OCI-LY7 (cell line): ENCODE results near the gene IL1RN. TPM values are rescaled to one million over a fixed set of nuclear protein-coding genes. Genes with fewer than 3 reads are reported as not detected.

Source experiments
- BruUV-seq: library from RNA; stranded (reverse); fragments of 400-500 nt; replicated peaks from 2 replicates; lab custom pipeline; 2021; lab: Mats Ljungman, UMichigan
- CTCF ChIA-PET: fragments of 300-600 bp; sonication (Branson Sonifier 250); formaldehyde crosslinking; loops from one replicate; lab custom pipeline; 2022; ENCODE audit warnings: antibody characterized with exemption; ENCODE audit not compliant: unreplicated experiment; lab: Charles Lee
- POLR2A ChIA-PET: fragments of 300-600 bp; sonication (Branson Sonifier 250); formaldehyde crosslinking; loops from one replicate; lab custom pipeline; 2022; ENCODE audit warnings: antibody characterized with exemption; lab: Charles Lee
- DNase-seq: peaks from one replicate; pipeline ENCODE4 v3.0.0-alpha.2; 2015; ENCODE audit warnings: low spot score
- H2AFZ ChIP-seq: fragments of 200-600 bp; sonication (generic), shearing (Covaris generic); 2 replicates; pipeline ENCODE4 v1.6.1; 2014; ENCODE audit warnings: mild to moderate bottlenecking, antibody characterized with exemption, low read length, moderate library complexity
- H3K27ac ChIP-seq: fragments of 200-600 bp; sonication (generic); 2 replicates; pipeline ENCODE4 v1.5.1; 2014; ENCODE audit warnings: mixed run types, low read depth, mild to moderate bottlenecking, moderate library complexity, low read length, inconsistent platforms; ENCODE audit not compliant: poor library complexity, severe bottlenecking
- H3K36me3 ChIP-seq: fragments of 200-600 bp; sonication (generic); 2 replicates; pipeline ENCODE4 v1.6.1; 2014; ENCODE audit warnings: mild to moderate bottlenecking, antibody characterized with exemption, low read length, moderate library complexity, mixed read lengths; ENCODE audit not compliant: insufficient read depth
- H3K4me1 ChIP-seq: fragments of 200-600 bp; sonication (generic); 2 replicates; pipeline ENCODE4 v1.5.1; 2014; ENCODE audit warnings: mild to moderate bottlenecking, low read length; ENCODE audit not compliant: insufficient read depth, poor library complexity, severe bottlenecking
- H3K4me2 ChIP-seq: fragments of 200-600 bp; sonication (generic); 2 replicates; pipeline ENCODE4 v1.6.1; 2014; ENCODE audit warnings: mild to moderate bottlenecking, low read length
- H3K4me3 ChIP-seq: fragments of 200-600 bp; sonication (generic); 2 replicates; pipeline ENCODE4 v1.5.1; 2014; ENCODE audit warnings: mild to moderate bottlenecking, low read depth, low read length; ENCODE audit not compliant: poor library complexity, severe bottlenecking
- H3K79me2 ChIP-seq: fragments of 200-600 bp; sonication (generic); 2 replicates; pipeline ENCODE4 v1.6.1; 2016; ENCODE audit warnings: low read depth, mild to moderate bottlenecking, low read length, moderate library complexity, mixed read lengths; ENCODE audit not compliant: insufficient read depth
- H3K9me2 ChIP-seq: fragments of 200-600 bp; sonication (generic); 2 replicates; pipeline ENCODE4 v1.6.1; 2016; ENCODE audit warnings: mild to moderate bottlenecking, low read length, mixed read lengths; ENCODE audit not compliant: insufficient read depth
- H3K9me3 ChIP-seq: fragments of 200-600 bp; sonication (generic); 2 replicates; pipeline ENCODE4 v1.6.1; 2014; ENCODE audit warnings: mild to moderate bottlenecking, mixed run types, low read length, mixed read lengths
- H4K20me1 ChIP-seq: fragments of 200-600 bp; sonication (generic); 2 replicates; pipeline ENCODE4 v1.6.1; 2014; ENCODE audit warnings: mild to moderate bottlenecking, antibody characterized with exemption, low read length, moderate library complexity, mixed read lengths; ENCODE audit not compliant: insufficient read depth
- CTCF ChIP-seq: fragments of 200-600 bp; sonication (generic); conservative IDR thresholded peaks from 2 replicates; pipeline ENCODE4 v1.5.1; 2014; ENCODE audit warnings: mild to moderate bottlenecking, antibody characterized with exemption, low read length, moderate library complexity, mixed read lengths
- EZH2phosphoT487 ChIP-seq: fragments of 200-600 bp; sonication (generic); IDR thresholded peaks from 2 replicates; pipeline ENCODE4 v1.6.1; 2018; ENCODE audit warnings: low read depth, borderline replicate concordance, mild to moderate bottlenecking, mixed run types, antibody characterized with exemption, low read length, moderate library complexity, mixed read lengths
- intact Hi-C: fragments of 100-400 bp; cut with micrococcal nuclease; formaldehyde crosslinking; loops from one replicate; pipeline ENCODE4 v1.10.0; 2022; ENCODE audit not compliant: unreplicated experiment
- total RNA-seq, 2 experiments: library from RNA; depleted of rRNA in 1 of 2; stranded (reverse); fragments of >200 nt in 1 of 2; shearing (Covaris generic) in 1 of 2; gene quantifications; 2 replicates each; pipeline ENCODE4 v1.2.3, GENCODE V29; 2014 to 2022

Gene IL1RN
- total RNA-seq, 2 experiments from 2014 or later: not detected

- H3K4me3 ChIP-seq: no peak overlapping the region
- CTCF ChIA-PET: no interaction called here
- H3K9me2 ChIP-seq: no peaks in the 10 kb centered on the region
- H4K20me1 ChIP-seq: no peaks in the 10 kb centered on the region
- no peaks in the 10 kb centered on the region for H3K79me2 ChIP-seq
- intact Hi-C loops: no loop called here
- H3K27ac ChIP-seq: no peak overlapping the region
- no peak for TF ChIP-seq CTCF
- TF ChIP-seq EZH2phosphoT487: no peak
- no peaks in the 10 kb centered on the region for H3K36me3 ChIP-seq
- DNase-seq: no peak
- H2AFZ ChIP-seq: peak overlapping the region; percentile 63
- BruUV-seq: no TSS peak
- peaks cover 6% of the 10 kb centered on the region for H3K4me1 ChIP-seq
- no peak overlapping the region for H3K4me2 ChIP-seq
- no peaks in the 10 kb centered on the region for H3K9me3 ChIP-seq
- POLR2A ChIA-PET: interaction anchor here (0.9 kb wide), 1 partner anchor 116 kb away, joined by 3 read pairs; no protein-coding TSS in a partner anchor
Observed at GRCh38 chr2:113127646-113128570, 510 bp downstream of the IL1RN start.

- Histone ChIP-seq H2AFZ (no peak overlapping the region), H3K36me3 (no peaks in the 10 kb centered on the region), H4K20me1 (no peaks in the 10 kb centered on the region), H3K4me2 (no peak overlapping the region), H3K9me3 (no peaks in the 10 kb centered on the region), H3K27ac (no peak overlapping the region), H3K9me2 (no peaks in the 10 kb centered on the region), H3K4me1 (peaks cover 6% of the 10 kb centered on the region), H3K4me3 (no peak overlapping the region), H3K79me2 (no peaks in the 10 kb centered on the region)
- no peak for TF ChIP-seq CTCF
- TF ChIP-seq EZH2phosphoT487: no peak
- intact Hi-C loops: no loop called here
- ChIA-PET POLR2A (interaction anchor here (0.5 kb wide), 1 partner anchor 227 kb away, joined by 3 read pairs; no protein-coding TSS in a partner anchor), CTCF (no interaction called here)
- no peak for DNase-seq
- no TSS peak for BruUV-seq
Observed at GRCh38 chr2:113129519-113130078, 2.2 kb downstream of the IL1RN start.
